Measurements from ENCODE around the gene PRKAG2.
"Not testable (repeated sequence)": the region's sequence is repeated elsewhere in the genome, so short reads cannot be mapped to it uniquely, and the experiment has no call there.

Gene PRKAG2

DNA sequence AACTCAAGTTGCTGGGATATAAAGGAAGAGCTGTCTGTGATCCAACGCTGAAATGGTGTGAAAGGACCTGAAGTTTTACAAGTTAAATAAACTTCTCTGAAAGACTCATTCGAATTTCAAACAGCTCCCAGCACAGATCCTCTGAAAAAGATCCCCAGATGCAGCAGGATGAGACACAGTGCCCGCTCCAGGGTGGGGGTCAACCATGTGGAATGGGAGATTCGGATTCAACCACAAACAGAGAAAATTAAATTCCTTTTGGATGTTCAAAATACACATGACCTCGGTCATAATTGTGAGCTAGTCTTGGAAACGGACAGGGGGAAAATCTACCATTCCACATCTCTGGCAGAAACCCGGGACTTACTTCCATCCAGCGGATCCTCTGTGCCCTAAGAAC is 119.6 kb downstream of the PRKAG2 start:
- Histone ChIP-seq H3K4me1 (ENCODE audit: control insufficient read depth, insufficient read depth, low read length) (peaks cover 41% of the 10 kb centered on the region), H3K9me3 (ENCODE audit: control insufficient read depth, insufficient read depth, low read depth, low read length) (no peaks in the 10 kb centered on the region), H3K27me3 (ENCODE audit: control insufficient read depth, insufficient read depth, low read length) (peaks cover 4% of the 10 kb centered on the region; the same call in 1 of the 2 replicates), H3K4me3 (ENCODE audit: low read depth, low read length) (no peak overlapping the region), H3K27ac (ENCODE audit: low read depth, low read length) (no peak overlapping the region), H3K9ac (ENCODE audit: low read length) (no peak overlapping the region), H3K36me3 (ENCODE audit: control insufficient read depth, insufficient read depth, low read length) (no peaks in the 10 kb centered on the region)

DNA sequence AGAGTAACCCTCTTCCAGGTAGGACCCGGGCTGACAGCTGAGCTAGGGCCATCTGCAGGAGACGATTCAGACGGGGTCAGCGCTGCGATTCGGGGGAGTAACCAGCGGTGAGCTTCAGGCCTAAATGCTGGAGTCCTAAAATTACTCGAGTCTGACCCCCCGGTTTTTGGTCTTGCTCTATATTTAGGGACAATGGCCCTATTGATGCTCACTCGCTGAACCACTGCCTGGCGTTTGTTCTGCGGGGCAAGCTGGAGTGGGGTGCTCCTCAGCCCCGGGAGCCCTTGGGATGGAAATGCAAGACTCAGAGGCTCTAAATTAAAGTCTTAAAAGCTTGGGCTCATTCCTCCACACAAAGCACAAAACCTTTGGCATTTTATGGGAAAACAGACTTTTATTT is 120.0 kb downstream of the PRKAG2 start:
- peaks cover under 1% of the 10 kb centered on the region; the same call in 1 of the 2 replicates for H3K27me3 ChIP-seq (ENCODE audit: control insufficient read depth, insufficient read depth, low read length)
- no peaks in the 10 kb centered on the region for H3K9me3 ChIP-seq (ENCODE audit: control insufficient read depth, insufficient read depth, low read depth, low read length)
- no peak overlapping the region for H3K27ac ChIP-seq (ENCODE audit: low read depth, low read length)
- no peak overlapping the region for H3K9ac ChIP-seq (ENCODE audit: low read length)
- H3K4me3 ChIP-seq (ENCODE audit: low read depth, low read length), result no peak overlapping the region
- no peaks in the 10 kb centered on the region for H3K36me3 ChIP-seq (ENCODE audit: control insufficient read depth, insufficient read depth, low read length)
- H3K4me1 ChIP-seq (ENCODE audit: control insufficient read depth, insufficient read depth, low read length), result peaks cover 41% of the 10 kb centered on the region

DNA sequence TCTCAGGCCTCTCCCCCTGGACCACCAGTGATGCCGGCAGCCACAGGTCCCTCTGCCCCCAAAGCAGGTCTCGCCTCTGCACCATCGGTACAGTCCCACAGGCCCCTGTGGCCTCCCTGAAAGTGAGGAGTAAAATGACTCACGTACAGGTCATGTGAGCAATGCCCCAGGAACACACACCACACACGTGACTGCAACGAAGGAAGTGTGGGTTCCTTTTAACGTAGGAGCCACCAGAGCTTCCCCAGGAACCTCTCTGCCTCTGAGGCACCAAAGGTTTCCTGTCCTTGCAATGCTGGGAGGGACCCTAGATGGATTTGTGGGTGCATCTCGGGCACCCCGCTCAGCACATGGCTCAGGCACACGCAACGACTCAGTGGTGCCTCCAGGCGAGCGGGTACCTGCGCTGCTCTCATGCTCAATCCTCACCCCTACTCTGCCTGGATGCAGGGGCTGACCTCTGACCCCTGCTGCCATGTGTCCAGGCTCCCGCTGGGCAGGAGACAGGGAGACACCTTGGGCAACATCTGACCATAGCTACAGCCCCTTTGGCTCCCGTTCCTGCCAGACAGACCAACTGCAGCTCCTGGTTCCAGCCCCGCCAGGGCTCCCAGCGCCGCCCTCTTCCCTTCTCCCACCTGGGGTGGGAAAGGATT is 120.7 kb downstream of the PRKAG2 start:
- Histone ChIP-seq H3K9me3 (ENCODE audit: control insufficient read depth, insufficient read depth, low read depth, low read length) (no peaks in the 10 kb centered on the region), H3K4me3 (ENCODE audit: low read depth, low read length) (no peak overlapping the region), H3K4me1 (ENCODE audit: control insufficient read depth, insufficient read depth, low read length) (peaks cover 41% of the 10 kb centered on the region), H3K9ac (ENCODE audit: low read length) (no peak overlapping the region), H3K27me3 (ENCODE audit: control insufficient read depth, insufficient read depth, low read length) (no peaks in the 10 kb centered on the region), H3K36me3 (ENCODE audit: control insufficient read depth, insufficient read depth, low read length) (no peaks in the 10 kb centered on the region), H3K27ac (ENCODE audit: low read depth, low read length) (no peak overlapping the region)

DNA sequence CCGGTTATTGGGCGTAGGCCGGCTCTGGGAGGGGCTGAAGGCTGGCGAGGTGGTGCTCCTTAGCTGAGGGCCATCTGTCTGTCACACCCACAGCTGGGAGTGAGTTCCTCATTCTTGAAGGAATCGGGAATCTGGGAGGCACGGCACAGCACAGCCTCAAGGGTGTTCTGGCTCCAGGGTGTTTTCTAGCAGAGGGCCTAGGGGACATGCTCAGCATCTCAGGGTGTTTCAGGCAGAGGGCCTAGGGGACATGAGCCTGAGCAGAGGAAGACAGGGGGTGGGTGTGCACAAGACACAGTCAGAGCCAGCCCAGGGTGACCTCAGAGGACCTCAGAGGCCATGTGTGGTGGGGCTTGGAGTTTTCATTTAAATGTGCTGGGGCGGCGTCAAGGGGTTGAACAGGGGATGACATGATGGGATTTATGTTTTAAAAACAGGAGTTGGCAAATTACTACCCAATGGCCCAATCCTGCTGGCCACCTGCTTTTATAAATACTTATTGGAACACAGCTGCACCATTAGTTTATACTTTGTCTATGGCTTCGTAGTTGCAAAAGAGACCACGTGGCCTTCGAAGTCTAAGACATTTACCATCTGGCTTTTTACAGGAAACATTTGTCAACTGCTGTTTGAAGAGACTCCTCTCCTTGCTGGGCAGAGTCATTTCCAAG is 121.6 kb downstream of the PRKAG2 start:
- Histone ChIP-seq H3K9me3 (ENCODE audit: control insufficient read depth, insufficient read depth, low read depth, low read length) (no peaks in the 10 kb centered on the region), H3K36me3 (ENCODE audit: control insufficient read depth, insufficient read depth, low read length) (no peaks in the 10 kb centered on the region), H3K9ac (ENCODE audit: low read length) (no peak overlapping the region), H3K4me1 (ENCODE audit: control insufficient read depth, insufficient read depth, low read length) (peaks cover 41% of the 10 kb centered on the region), H3K27me3 (ENCODE audit: control insufficient read depth, insufficient read depth, low read length) (no peaks in the 10 kb centered on the region), H3K4me3 (ENCODE audit: low read depth, low read length) (no peak overlapping the region), H3K27ac (ENCODE audit: low read depth, low read length) (no peak overlapping the region; the same call in 1 of the 2 replicates)

DNA sequence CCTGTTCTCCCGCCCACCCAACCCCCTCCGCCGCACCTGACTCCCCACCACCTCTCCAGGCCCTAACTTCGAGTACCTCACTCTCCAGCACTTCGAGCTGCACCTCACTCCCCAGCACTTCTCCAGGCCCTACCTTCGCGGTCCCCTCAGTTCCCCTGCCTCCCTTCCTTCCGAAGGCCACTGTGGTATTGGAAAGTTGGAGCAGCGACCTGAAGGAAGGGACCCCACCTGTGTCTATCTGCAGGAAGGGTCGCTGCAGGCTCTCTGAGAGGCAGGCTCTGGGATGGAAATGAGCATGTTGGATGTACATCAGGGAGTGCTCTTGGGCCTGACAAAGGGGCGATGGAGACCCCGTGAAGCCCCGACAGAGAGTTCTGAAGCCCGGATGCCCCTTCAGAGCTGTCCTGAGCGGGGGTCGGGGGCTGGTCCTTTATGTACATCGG is 122.2 kb downstream of the PRKAG2 start:
- Histone ChIP-seq H3K9me3 (ENCODE audit: control insufficient read depth, insufficient read depth, low read depth, low read length) (no peaks in the 10 kb centered on the region), H3K27me3 (ENCODE audit: control insufficient read depth, insufficient read depth, low read length) (no peaks in the 10 kb centered on the region), H3K36me3 (ENCODE audit: control insufficient read depth, insufficient read depth, low read length) (no peaks in the 10 kb centered on the region), H3K27ac (ENCODE audit: low read depth, low read length) (no peak overlapping the region; the same call in 1 of the 2 replicates), H3K9ac (ENCODE audit: low read length) (peak overlapping the region; percentile 61), H3K4me3 (ENCODE audit: low read depth, low read length) (no peak overlapping the region), H3K4me1 (ENCODE audit: control insufficient read depth, insufficient read depth, low read length) (peaks cover 41% of the 10 kb centered on the region)

DNA sequence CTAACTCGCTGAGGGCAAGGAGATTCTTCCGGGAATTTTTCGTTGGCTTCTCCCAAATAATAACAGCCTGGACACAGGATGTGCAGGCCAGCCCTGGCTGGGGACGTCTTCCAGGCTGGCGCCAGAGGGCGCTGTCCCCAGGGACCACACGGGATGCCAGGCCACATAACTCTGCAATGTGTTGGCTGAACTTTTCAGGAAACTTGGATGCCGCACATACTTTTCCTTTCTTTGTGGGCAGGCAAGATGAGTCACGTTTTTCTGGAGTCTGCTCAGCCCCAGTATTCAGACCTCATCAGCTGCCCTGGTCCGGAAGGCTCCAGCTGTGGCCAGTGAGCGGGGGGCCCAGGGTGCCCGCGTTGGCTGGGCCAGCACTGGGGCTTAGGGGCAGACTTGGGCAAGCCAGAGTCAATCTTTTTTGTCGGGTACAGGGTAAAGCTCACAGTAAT is 122.7 kb downstream of the PRKAG2 start:
- H3K4me1 ChIP-seq (ENCODE audit: control insufficient read depth, insufficient read depth, low read length), result peaks cover 41% of the 10 kb centered on the region
- H3K27ac ChIP-seq (ENCODE audit: low read depth, low read length), result peak overlapping the region; percentile 66; the same call in 1 of the 2 replicates
- H3K9ac ChIP-seq (ENCODE audit: low read length), result peak overlapping the region; percentile 61

DNA sequence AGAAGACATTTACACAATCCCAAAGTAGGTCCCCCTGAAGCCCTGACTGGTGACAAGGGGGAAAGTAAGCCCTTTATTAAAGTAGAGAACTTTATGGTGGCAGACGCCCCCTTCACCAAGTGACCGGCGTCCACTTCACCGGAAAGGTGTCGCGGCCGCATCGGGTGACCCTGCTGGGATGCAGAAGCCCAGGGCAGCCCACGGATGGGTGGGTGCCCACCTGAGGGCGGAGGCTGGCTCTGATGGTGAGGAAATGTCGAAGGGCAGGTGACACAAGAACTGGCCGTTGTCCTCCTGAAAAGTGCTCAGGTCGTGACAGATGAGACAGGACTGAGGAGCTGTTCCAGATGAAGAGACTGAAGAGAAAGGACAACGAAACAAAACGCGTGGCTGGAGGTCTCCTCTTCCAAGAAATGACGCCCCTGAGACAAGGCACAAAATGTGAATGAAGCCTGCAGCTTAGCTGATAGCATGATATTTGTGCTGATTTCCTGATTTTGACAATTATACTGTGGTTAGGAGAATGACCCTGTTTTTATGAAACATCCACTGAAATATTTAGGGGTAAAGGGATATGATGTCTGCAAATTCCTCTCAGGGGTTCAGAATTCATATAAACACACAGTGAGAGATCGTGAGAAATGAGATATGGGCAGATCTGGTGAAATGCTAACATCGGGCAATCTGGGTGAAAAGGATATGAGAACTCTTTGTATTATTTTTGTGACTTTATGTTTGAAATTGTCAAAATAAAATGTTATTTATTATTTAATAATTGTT is 123.9 kb downstream of the PRKAG2 start:
- H3K9ac ChIP-seq (ENCODE audit: low read length), result no peak overlapping the region
- H3K4me3 ChIP-seq (ENCODE audit: low read depth, low read length), result no peak overlapping the region
- H3K9me3 ChIP-seq (ENCODE audit: control insufficient read depth, insufficient read depth, low read depth, low read length), result no peaks in the 10 kb centered on the region
- no peaks in the 10 kb centered on the region for H3K27me3 ChIP-seq (ENCODE audit: control insufficient read depth, insufficient read depth, low read length)
- no peaks in the 10 kb centered on the region for H3K36me3 ChIP-seq (ENCODE audit: control insufficient read depth, insufficient read depth, low read length)
- H3K4me1 ChIP-seq (ENCODE audit: control insufficient read depth, insufficient read depth, low read length), result peaks cover 41% of the 10 kb centered on the region
- no peak overlapping the region for H3K27ac ChIP-seq (ENCODE audit: low read depth, low read length)

More for the DNA sequence above, 122.7 kb downstream of the PRKAG2 start:
- Histone ChIP-seq H3K4me3 (ENCODE audit: low read depth, low read length) (no peak overlapping the region), H3K27me3 (ENCODE audit: control insufficient read depth, insufficient read depth, low read length) (no peaks in the 10 kb centered on the region), H3K36me3 (ENCODE audit: control insufficient read depth, insufficient read depth, low read length) (no peaks in the 10 kb centered on the region), H3K9me3 (ENCODE audit: control insufficient read depth, insufficient read depth, low read depth, low read length) (no peaks in the 10 kb centered on the region)

DNA sequence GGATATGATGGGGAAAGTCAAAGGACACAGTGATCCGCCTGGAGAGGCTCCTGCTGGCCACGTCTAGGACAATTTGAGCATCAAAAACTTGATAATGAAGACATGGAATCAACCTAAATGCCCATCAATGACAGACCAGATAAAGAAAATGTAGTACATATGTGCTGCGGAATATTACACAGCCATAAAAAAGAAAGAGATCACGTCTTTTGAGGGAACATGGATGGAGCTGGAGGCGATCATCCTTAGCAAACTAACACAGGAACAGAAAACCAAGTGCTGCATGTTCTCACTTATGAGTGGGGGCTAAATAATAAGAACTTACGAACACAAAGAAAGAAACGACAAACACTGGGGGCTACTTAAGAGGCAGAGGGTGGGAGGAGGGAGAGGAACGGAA is 124.9 kb downstream of the PRKAG2 start:
- Histone ChIP-seq H3K4me1 (ENCODE audit: control insufficient read depth, insufficient read depth, low read length) (peaks cover 32% of the 10 kb centered on the region), H3K27me3 (ENCODE audit: control insufficient read depth, insufficient read depth, low read length) (no peaks in the 10 kb centered on the region), H3K9me3 (ENCODE audit: control insufficient read depth, insufficient read depth, low read depth, low read length) (no peaks in the 10 kb centered on the region), H3K4me3 (ENCODE audit: low read depth, low read length) (no peak overlapping the region), H3K27ac (ENCODE audit: low read depth, low read length) (no peak overlapping the region), H3K9ac (ENCODE audit: low read length) (no peak overlapping the region), H3K36me3 (ENCODE audit: control insufficient read depth, insufficient read depth, low read length) (no peaks in the 10 kb centered on the region)

DNA sequence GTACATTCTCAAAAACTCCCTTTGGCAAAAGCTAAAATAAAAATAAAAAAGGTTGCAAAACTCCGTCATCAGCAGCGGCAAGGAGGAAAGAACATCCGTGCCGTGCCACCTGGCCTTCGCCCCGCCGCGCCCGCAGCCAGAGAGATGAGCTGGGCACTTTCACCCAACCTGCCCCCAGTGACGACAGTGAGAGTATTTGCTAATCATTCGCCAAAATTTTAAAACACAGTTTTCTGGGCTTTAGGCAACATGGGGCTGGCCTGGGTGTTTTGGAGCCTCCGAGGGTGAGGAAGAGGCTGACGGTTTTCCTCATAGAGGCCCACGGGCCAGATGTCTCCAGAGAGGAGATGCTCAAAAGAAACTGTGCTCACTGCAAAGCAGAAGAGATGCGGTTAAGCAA is 128.2 kb downstream of the PRKAG2 start:
- no peak overlapping the region for H3K27ac ChIP-seq (ENCODE audit: low read depth, low read length)
- no peak overlapping the region for H3K9ac ChIP-seq (ENCODE audit: low read length)
- no peaks in the 10 kb centered on the region for H3K9me3 ChIP-seq (ENCODE audit: control insufficient read depth, insufficient read depth, low read depth, low read length)
- no peaks in the 10 kb centered on the region for H3K27me3 ChIP-seq (ENCODE audit: control insufficient read depth, insufficient read depth, low read length)
- H3K4me1 ChIP-seq (ENCODE audit: control insufficient read depth, insufficient read depth, low read length), result peaks cover 8% of the 10 kb centered on the region
- no peaks in the 10 kb centered on the region for H3K36me3 ChIP-seq (ENCODE audit: control insufficient read depth, insufficient read depth, low read length)
- H3K4me3 ChIP-seq (ENCODE audit: low read depth, low read length), result no peak overlapping the region

DNA sequence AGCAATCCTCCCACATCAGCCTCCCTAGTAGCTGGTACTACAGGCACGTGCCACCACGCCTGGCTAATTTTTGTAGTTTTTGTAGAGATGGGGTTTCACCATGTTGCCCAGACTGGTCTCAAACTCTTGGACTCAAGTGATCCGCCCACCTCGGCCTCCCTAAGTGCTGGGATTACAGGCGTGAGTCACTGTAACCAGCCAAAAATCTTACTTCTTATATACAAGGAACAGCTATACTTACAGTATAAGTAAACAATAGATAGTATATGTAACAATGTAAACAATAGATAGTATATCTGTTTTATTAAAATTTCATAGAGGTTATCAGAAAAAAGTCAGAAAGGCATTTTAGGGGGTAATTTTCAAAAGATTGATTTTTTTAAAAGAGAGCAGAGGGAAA is 128.9 kb downstream of the PRKAG2 start:
- not testable (repeated sequence) for H3K9ac ChIP-seq (ENCODE audit: low read length); H3K27me3 ChIP-seq (ENCODE audit: control insufficient read depth, insufficient read depth, low read length); H3K4me3 ChIP-seq (ENCODE audit: low read depth, low read length); H3K36me3 ChIP-seq (ENCODE audit: control insufficient read depth, insufficient read depth, low read length); H3K27ac ChIP-seq (ENCODE audit: low read depth, low read length); H3K9me3 ChIP-seq (ENCODE audit: control insufficient read depth, insufficient read depth, low read depth, low read length)
- H3K4me1 ChIP-seq (ENCODE audit: control insufficient read depth, insufficient read depth, low read length), result peaks cover 14% of the 10 kb centered on the region

DNA sequence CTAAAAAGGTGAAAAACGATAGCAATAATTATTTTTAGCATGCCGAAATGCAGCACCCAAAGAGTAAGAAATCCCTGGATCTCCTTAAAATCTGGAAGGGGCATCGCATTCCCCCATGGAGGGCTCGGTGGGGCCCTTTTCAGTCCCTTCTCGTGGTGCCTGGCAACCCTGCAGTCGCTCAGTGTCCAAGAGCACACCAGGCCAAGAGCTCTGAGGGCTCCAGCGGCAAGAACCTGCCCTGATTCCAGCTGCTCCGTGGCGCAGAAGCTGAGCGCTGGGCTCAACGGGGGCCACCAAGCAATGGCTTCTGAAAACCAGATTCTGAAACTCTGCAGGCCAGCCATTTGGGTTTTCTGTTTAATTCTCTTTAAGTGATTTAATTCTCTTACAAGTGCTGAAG is 131.2 kb downstream of the PRKAG2 start:
- Histone ChIP-seq H3K27me3 (ENCODE audit: control insufficient read depth, insufficient read depth, low read length) (no peaks in the 10 kb centered on the region; the same call in 1 of the 2 replicates), H3K9ac (ENCODE audit: low read length) (no peak overlapping the region), H3K36me3 (ENCODE audit: control insufficient read depth, insufficient read depth, low read length) (no peaks in the 10 kb centered on the region), H3K4me3 (ENCODE audit: low read depth, low read length) (no peak overlapping the region), H3K4me1 (ENCODE audit: control insufficient read depth, insufficient read depth, low read length) (peaks cover 19% of the 10 kb centered on the region), H3K9me3 (ENCODE audit: control insufficient read depth, insufficient read depth, low read depth, low read length) (no peaks in the 10 kb centered on the region), H3K27ac (ENCODE audit: low read depth, low read length) (no peak overlapping the region)
